GM23338 (cell line): ENCODE measurements around the gene KAZN. TPM values are rescaled to one million over a fixed set of nuclear protein-coding genes. Genes with fewer than 3 reads are reported as not detected.

ENCODE experiments used
- ATAC-seq: fragments of 200-7000 bp; cut with Tn5 transposase; 3 replicates; pipeline ENCODE4 v1.9.1; 2020
- DNase-seq: peaks from one replicate; pipeline ENCODE4 v3.0.0-alpha.2; 2015; ENCODE audit warnings: low spot score
- H2AFZ ChIP-seq: fragments of 200-600 bp; sonication (generic); 2 replicates; pipeline ENCODE4 v1.8.0; 2016; ENCODE audit warnings: antibody characterized with exemption, mild to moderate bottlenecking, moderate library complexity
- H3F3A ChIP-seq: fragments of 200-600 bp; sonication (generic); replicated peaks from 2 replicates; pipeline ENCODE4 v1.8.0; 2017; ENCODE audit warnings: antibody characterized with exemption, mixed run types, low read depth
- H3K27ac ChIP-seq: fragments of 200-600 bp; sonication (generic); 2 replicates; pipeline ENCODE4 v1.6.1; 2016; ENCODE audit warnings: low read depth
- H3K27me3 ChIP-seq: fragments of 200-600 bp; sonication (generic); 2 replicates; pipeline ENCODE4 v1.8.0; 2016; ENCODE audit warnings: mild to moderate bottlenecking, mixed run types, moderate library complexity; ENCODE audit not compliant: insufficient read depth
- H3K36me3 ChIP-seq: fragments of 200-600 bp; sonication (generic); 2 replicates; pipeline ENCODE4 v1.8.0; 2016; ENCODE audit warnings: mild to moderate bottlenecking; ENCODE audit not compliant: insufficient read depth
- H3K4me1 ChIP-seq: fragments of 200-600 bp; sonication (generic); 2 replicates; pipeline ENCODE4 v1.8.0; 2016; ENCODE audit warnings: mild to moderate bottlenecking, moderate library complexity; ENCODE audit not compliant: insufficient read depth
- H3K4me2 ChIP-seq: fragments of 200-600 bp; sonication (generic); 2 replicates; pipeline ENCODE4 v1.7.1; 2017; ENCODE audit warnings: mixed run types
- H3K4me3 ChIP-seq: fragments of 200-600 bp; sonication (generic); 2 replicates; pipeline ENCODE4 v1.6.1; 2016; ENCODE audit warnings: mixed run types
- H3K79me2 ChIP-seq: fragments of 200-600 bp; sonication (generic); replicated peaks from 2 replicates; pipeline ENCODE4 v1.8.0; 2017; ENCODE audit warnings: mild to moderate bottlenecking; ENCODE audit not compliant: insufficient read depth
- H3K9me2 ChIP-seq: fragments of 200-600 bp; sonication (generic); 2 replicates; pipeline ENCODE4 v1.8.0; 2017; ENCODE audit not compliant: insufficient read depth
- H4K20me1 ChIP-seq: fragments of 200-600 bp; sonication (generic); replicated peaks from 2 replicates; pipeline ENCODE4 v1.8.0; 2017; ENCODE audit warnings: mild to moderate bottlenecking; ENCODE audit not compliant: insufficient read depth
- H3K27ac Mint-ChIP-seq: 2 replicates; pipeline ENCODE4 v1.8.0; 2020; ENCODE audit warnings: inconsistent platforms, mild to moderate bottlenecking, moderate library complexity, mixed read lengths
- H3K27me3 Mint-ChIP-seq: 3 replicates; pipeline ENCODE4 v1.8.0; 2022; ENCODE audit warnings: low read depth, mild to moderate bottlenecking, moderate library complexity, mixed read lengths, inconsistent platforms; ENCODE audit not compliant: insufficient read depth, poor library complexity
- H3K36me3 Mint-ChIP-seq: 3 replicates; pipeline ENCODE4 v1.8.0; 2021; ENCODE audit warnings: low read depth, mild to moderate bottlenecking, inconsistent platforms, moderate library complexity, mixed read lengths
- H3K4me1 Mint-ChIP-seq: 3 replicates; pipeline ENCODE4 v1.8.0; 2020; ENCODE audit warnings: mild to moderate bottlenecking, inconsistent platforms, mixed read lengths
- H3K4me3 Mint-ChIP-seq: 3 replicates; pipeline ENCODE4 v1.8.0; 2021; ENCODE audit warnings: moderate library complexity, mild to moderate bottlenecking, inconsistent platforms, mixed read lengths
- H3K9me3 Mint-ChIP-seq: 3 replicates; pipeline ENCODE4 v1.8.0; 2020; ENCODE audit warnings: moderate library complexity, mild to moderate bottlenecking, inconsistent platforms, mixed read lengths
- CREB1 ChIP-seq: fragments of 250-450 bp; sonication (Bioruptor Pico); IDR thresholded peaks from 2 replicates; pipeline ENCODE4 v1.5.0; 2020; ENCODE audit warnings: low read depth, mild to moderate bottlenecking, moderate library complexity
- EZH2 ChIP-seq: fragments of 200-600 bp; sonication (generic); IDR thresholded peaks from one replicate; pipeline ENCODE4 v1.8.0; 2017; ENCODE audit warnings: antibody characterized with exemption, mild to moderate bottlenecking, low read depth; ENCODE audit not compliant: unreplicated experiment
- JUNB ChIP-seq: IDR thresholded peaks from one replicate; pipeline ENCODE4 v1.6.1; 2016; ENCODE audit warnings: antibody characterized with exemption; ENCODE audit not compliant: unreplicated experiment
- NANOG ChIP-seq: IDR thresholded peaks from 2 replicates; pipeline ENCODE4 v1.6.1; 2016; ENCODE audit warnings: antibody characterized with exemption, borderline replicate concordance
- POLR2AphosphoS5 ChIP-seq: IDR thresholded peaks from 2 replicates; pipeline ENCODE4 v1.6.1; 2016; ENCODE audit warnings: antibody characterized with exemption, low read depth
- STAT1 ChIP-seq: IDR thresholded peaks from one replicate; pipeline ENCODE4 v1.6.1; 2016; ENCODE audit warnings: antibody characterized with exemption; ENCODE audit not compliant: unreplicated experiment
- ZNF114 ChIP-seq: fragments of 250-450 bp; sonication (Bioruptor Pico); IDR thresholded peaks from 2 replicates; pipeline ENCODE4 v1.5.0; 2020; ENCODE audit warnings: mild to moderate bottlenecking, moderate library complexity
- ZNF331 ChIP-seq: fragments of 250-450 bp; sonication (Bioruptor Pico); IDR thresholded peaks from 2 replicates; pipeline ENCODE4 v1.5.0; 2020; ENCODE audit warnings: low read depth, mild to moderate bottlenecking, moderate library complexity
- polyA plus RNA-seq: library from polyadenylated mRNA; unstranded; fragments of >200 nt; fragmentation: Nextera tagmentation; extraction: Ambion mirVana; gene quantifications from 2 replicates; pipeline ENCODE4 v1.2.1, GENCODE V29; 2016
- total RNA-seq: library from RNA; depleted of rRNA; stranded (reverse); fragments of >200 nt; shearing (Covaris generic); gene quantifications from 2 replicates; pipeline ENCODE4 v1.2.3, GENCODE V29; 2014
- TF ChIP-seq, protein P1 (sequence below): fragments of 250-450 bp; sonication (Bioruptor Pico); IDR thresholded peaks from 2 replicates; pipeline ENCODE4 v1.5.0; 2020; ENCODE audit warnings: mild to moderate bottlenecking, moderate library complexity
- TF ChIP-seq, protein P2 (sequence below): IDR thresholded peaks from one replicate; pipeline ENCODE4 v1.6.1; 2018; ENCODE audit warnings: antibody characterized with exemption; ENCODE audit not compliant: unreplicated experiment
- TF ChIP-seq, protein P3 (sequence below): IDR thresholded peaks from 2 replicates; pipeline ENCODE4 v1.6.1; 2016; ENCODE audit warnings: antibody characterized with exemption

The KAZN gene
- total and polyA plus RNA-seq, 2 experiments from 2014 or later = 9.9 to 15.0 TPM

DNA sequence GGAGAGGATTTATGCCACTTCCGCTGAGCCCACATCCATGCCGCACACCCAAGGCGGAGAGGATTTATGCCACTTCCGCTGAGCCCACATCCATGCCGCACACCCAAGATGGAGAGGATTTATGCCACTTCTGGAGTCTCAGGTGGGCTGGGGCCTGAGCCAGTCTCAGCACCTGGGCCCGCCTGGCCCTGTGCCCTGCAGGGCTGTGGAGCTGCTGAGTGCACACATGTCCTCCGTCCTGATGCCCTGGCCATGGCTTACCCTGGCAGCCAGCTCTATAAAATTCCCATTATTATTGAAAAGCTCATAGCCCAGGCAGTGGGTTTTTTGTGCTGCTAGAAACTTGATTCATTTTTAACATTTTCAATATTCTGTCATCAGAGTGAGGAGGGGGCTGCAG is 465.3 kb downstream of the KAZN start:
- Mint-ChIP-seq H3K4me3 (no peak overlapping the region), H3K4me1 (no peaks in the 10 kb centered on the region; the same call in 1 of the 3 replicates), H3K27ac (no peak overlapping the region), H3K36me3 (peaks cover 11% of the 10 kb centered on the region), H3K9me3 (peaks cover 5% of the 10 kb centered on the region; the same call in 2 of the 3 replicates), H3K27me3 (peaks cover 4% of the 10 kb centered on the region)
- no peaks in the 10 kb centered on the region for H3K36me3 ChIP-seq
- no peaks in the 10 kb centered on the region for H3K4me1 ChIP-seq
- no peak overlapping the region for H3K4me2 ChIP-seq
- ATAC-seq (no peak), DNase-seq (no peak)
- no peaks in the 10 kb centered on the region for H3K79me2 ChIP-seq
- no peak overlapping the region for H3K4me3 ChIP-seq
- H4K20me1 ChIP-seq = no peaks in the 10 kb centered on the region
- no peaks in the 10 kb centered on the region for H3K9me2 ChIP-seq
- no peak overlapping the region for H2AFZ ChIP-seq
- no peaks in the 10 kb centered on the region for H3F3A ChIP-seq
- no peaks in the 10 kb centered on the region for H3K27me3 ChIP-seq
- TF ChIP-seq POLR2AphosphoS5 (no peak), STAT1 (no peak), EZH2 (no peak), NANOG (no peak), ZNF331 (CRISPR knock-in tag) (no peak), CREB1 (CRISPR knock-in tag) (no peak), ZNF114 (no peak), JUNB (no peak)
- TF ChIP-seq, protein P1, sequence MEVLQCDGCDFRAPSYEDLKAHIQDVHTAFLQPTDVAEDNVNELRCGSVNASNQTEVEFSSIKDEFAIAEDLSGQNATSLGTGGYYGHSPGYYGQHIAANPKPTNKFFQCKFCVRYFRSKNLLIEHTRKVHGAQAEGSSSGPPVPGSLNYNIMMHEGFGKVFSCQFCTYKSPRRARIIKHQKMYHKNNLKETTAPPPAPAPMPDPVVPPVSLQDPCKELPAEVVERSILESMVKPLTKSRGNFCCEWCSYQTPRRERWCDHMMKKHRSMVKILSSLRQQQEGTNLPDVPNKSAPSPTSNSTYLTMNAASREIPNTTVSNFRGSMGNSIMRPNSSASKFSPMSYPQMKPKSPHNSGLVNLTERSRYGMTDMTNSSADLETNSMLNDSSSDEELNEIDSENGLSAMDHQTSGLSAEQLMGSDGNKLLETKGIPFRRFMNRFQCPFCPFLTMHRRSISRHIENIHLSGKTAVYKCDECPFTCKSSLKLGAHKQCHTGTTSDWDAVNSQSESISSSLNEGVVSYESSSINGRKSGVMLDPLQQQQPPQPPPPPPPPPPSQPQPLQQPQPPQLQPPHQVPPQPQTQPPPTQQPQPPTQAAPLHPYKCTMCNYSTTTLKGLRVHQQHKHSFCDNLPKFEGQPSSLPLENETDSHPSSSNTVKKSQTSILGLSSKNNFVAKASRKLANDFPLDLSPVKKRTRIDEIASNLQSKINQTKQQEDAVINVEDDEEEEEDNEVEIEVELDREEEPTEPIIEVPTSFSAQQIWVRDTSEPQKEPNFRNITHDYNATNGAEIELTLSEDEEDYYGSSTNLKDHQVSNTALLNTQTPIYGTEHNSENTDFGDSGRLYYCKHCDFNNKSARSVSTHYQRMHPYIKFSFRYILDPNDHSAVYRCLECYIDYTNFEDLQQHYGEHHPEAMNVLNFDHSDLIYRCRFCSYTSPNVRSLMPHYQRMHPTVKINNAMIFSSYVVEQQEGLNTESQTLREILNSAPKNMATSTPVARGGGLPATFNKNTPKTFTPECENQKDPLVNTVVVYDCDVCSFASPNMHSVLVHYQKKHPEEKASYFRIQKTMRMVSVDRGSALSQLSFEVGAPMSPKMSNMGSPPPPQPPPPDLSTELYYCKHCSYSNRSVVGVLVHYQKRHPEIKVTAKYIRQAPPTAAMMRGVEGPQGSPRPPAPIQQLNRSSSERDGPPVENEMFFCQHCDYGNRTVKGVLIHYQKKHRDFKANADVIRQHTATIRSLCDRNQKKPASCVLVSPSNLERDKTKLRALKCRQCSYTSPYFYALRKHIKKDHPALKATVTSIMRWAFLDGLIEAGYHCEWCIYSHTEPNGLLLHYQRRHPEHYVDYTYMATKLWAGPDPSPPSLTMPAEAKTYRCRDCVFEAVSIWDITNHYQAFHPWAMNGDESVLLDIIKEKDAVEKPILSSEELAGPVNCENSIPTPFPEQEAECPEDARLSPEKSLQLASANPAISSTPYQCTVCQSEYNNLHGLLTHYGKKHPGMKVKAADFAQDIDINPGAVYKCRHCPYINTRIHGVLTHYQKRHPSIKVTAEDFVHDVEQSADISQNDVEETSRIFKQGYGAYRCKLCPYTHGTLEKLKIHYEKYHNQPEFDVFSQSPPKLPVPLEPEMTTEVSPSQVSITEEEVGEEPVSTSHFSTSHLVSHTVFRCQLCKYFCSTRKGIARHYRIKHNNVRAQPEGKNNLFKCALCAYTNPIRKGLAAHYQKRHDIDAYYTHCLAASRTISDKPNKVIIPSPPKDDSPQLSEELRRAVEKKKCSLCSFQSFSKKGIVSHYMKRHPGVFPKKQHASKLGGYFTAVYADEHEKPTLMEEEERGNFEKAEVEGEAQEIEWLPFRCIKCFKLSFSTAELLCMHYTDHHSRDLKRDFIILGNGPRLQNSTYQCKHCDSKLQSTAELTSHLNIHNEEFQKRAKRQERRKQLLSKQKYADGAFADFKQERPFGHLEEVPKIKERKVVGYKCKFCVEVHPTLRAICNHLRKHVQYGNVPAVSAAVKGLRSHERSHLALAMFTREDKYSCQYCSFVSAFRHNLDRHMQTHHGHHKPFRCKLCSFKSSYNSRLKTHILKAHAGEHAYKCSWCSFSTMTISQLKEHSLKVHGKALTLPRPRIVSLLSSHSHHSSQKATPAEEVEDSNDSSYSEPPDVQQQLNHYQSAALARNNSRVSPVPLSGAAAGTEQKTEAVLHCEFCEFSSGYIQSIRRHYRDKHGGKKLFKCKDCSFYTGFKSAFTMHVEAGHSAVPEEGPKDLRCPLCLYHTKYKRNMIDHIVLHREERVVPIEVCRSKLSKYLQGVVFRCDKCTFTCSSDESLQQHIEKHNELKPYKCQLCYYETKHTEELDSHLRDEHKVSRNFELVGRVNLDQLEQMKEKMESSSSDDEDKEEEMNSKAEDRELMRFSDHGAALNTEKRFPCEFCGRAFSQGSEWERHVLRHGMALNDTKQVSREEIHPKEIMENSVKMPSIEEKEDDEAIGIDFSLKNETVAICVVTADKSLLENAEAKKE (CRISPR knock-in tag) = no peak
- TF ChIP-seq, protein P2, sequence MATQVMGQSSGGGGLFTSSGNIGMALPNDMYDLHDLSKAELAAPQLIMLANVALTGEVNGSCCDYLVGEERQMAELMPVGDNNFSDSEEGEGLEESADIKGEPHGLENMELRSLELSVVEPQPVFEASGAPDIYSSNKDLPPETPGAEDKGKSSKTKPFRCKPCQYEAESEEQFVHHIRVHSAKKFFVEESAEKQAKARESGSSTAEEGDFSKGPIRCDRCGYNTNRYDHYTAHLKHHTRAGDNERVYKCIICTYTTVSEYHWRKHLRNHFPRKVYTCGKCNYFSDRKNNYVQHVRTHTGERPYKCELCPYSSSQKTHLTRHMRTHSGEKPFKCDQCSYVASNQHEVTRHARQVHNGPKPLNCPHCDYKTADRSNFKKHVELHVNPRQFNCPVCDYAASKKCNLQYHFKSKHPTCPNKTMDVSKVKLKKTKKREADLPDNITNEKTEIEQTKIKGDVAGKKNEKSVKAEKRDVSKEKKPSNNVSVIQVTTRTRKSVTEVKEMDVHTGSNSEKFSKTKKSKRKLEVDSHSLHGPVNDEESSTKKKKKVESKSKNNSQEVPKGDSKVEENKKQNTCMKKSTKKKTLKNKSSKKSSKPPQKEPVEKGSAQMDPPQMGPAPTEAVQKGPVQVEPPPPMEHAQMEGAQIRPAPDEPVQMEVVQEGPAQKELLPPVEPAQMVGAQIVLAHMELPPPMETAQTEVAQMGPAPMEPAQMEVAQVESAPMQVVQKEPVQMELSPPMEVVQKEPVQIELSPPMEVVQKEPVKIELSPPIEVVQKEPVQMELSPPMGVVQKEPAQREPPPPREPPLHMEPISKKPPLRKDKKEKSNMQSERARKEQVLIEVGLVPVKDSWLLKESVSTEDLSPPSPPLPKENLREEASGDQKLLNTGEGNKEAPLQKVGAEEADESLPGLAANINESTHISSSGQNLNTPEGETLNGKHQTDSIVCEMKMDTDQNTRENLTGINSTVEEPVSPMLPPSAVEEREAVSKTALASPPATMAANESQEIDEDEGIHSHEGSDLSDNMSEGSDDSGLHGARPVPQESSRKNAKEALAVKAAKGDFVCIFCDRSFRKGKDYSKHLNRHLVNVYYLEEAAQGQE = no peak
- TF ChIP-seq, protein P3, sequence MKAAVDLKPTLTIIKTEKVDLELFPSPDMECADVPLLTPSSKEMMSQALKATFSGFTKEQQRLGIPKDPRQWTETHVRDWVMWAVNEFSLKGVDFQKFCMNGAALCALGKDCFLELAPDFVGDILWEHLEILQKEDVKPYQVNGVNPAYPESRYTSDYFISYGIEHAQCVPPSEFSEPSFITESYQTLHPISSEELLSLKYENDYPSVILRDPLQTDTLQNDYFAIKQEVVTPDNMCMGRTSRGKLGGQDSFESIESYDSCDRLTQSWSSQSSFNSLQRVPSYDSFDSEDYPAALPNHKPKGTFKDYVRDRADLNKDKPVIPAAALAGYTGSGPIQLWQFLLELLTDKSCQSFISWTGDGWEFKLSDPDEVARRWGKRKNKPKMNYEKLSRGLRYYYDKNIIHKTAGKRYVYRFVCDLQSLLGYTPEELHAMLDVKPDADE = no peak
- no peak overlapping the region for H3K27ac ChIP-seq
